Measurements from ENCODE around the gene FNTB. TPM values are rescaled to one million over a fixed set of nuclear protein-coding genes. Genes with fewer than 3 reads are reported as not detected.

FNTB gene
- total RNA-seq, 1 experiment from 2014 or later = 14.2 TPM

DNA sequence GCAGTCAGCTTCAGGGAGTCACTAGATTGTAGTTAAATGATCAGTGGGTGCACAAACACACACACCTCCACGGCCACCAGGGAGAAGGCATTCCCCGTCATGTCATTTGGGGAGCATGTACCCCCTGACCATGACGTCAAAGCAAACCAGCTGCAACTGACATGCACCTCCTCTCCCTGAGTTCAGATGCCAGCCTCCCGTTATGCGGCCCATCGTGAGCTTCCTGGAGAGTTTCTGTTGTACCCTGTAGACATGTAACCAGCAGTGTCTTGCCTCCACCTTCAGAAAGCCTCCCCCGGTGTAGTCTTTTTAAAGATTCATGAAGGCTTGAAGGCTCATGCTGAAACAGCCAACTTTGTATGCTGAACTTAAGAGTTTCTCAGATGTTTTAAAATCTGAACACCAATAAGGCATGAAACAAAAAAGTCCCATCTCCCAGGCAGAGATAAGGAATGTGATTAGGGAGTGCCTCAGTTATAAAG is 54.8 kb downstream of the FNTB start:
- Mint-ChIP-seq H3K27me3 (ENCODE audit: low read depth) (no peaks in the 10 kb centered on the region), H3K4me3 (no peak overlapping the region), H3K36me3 (peaks cover 24% of the 10 kb centered on the region), H3K9me3 (no peaks in the 10 kb centered on the region), H3K27ac (no peak overlapping the region), H3K4me1 (no peaks in the 10 kb centered on the region)
- CTCF ChIA-PET = no interaction called here
- no peak for DNase-seq (ENCODE audit: low spot score)
- TF ChIP-seq ZNF423 (CRISPR knock-in tag; IDR thresholded peaks at IDR 0.05) (no peak), NFE2L1 (CRISPR knock-in tag; IDR thresholded peaks at IDR 0.05) (no peak), ZNF121 (CRISPR knock-in tag; IDR thresholded peaks at IDR 0.05) (no peak), ZNF416 (CRISPR knock-in tag; IDR thresholded peaks at IDR 0.05) (no peak), PREB (CRISPR knock-in tag; IDR thresholded peaks at IDR 0.05; ENCODE audit: borderline replicate concordance) (no peak), E2F1 (CRISPR knock-in tag; IDR thresholded peaks at IDR 0.05) (no peak), ZNF138 (CRISPR knock-in tag; conservative IDR thresholded peaks at IDR 0.05) (no peak), NR1H2 (CRISPR knock-in tag; IDR thresholded peaks at IDR 0.05) (no peak), TEAD1 (CRISPR knock-in tag; IDR thresholded peaks at IDR 0.05) (no peak), FOXP1 (CRISPR knock-in tag; IDR thresholded peaks at IDR 0.05; ENCODE audit: borderline replicate concordance) (no peak), AFF4 (CRISPR knock-in tag; IDR thresholded peaks at IDR 0.05; ENCODE audit: borderline replicate concordance) (no peak), CTCF (IDR thresholded peaks at IDR 0.05) (no peak), ZNF281 (CRISPR knock-in tag; IDR thresholded peaks at IDR 0.05) (no peak), TCF7 (CRISPR knock-in tag; IDR thresholded peaks at IDR 0.05; ENCODE audit: low read depth) (no peak), NR3C1 (CRISPR knock-in tag; conservative IDR thresholded peaks at IDR 0.05; ENCODE audit: low read depth) (no peak)
- TF ChIP-seq, protein P1, sequence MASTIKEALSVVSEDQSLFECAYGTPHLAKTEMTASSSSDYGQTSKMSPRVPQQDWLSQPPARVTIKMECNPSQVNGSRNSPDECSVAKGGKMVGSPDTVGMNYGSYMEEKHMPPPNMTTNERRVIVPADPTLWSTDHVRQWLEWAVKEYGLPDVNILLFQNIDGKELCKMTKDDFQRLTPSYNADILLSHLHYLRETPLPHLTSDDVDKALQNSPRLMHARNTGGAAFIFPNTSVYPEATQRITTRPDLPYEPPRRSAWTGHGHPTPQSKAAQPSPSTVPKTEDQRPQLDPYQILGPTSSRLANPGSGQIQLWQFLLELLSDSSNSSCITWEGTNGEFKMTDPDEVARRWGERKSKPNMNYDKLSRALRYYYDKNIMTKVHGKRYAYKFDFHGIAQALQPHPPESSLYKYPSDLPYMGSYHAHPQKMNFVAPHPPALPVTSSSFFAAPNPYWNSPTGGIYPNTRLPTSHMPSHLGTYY (CRISPR knock-in tag; IDR thresholded peaks at IDR 0.05) = no peak
- TF ChIP-seq, protein P2, sequence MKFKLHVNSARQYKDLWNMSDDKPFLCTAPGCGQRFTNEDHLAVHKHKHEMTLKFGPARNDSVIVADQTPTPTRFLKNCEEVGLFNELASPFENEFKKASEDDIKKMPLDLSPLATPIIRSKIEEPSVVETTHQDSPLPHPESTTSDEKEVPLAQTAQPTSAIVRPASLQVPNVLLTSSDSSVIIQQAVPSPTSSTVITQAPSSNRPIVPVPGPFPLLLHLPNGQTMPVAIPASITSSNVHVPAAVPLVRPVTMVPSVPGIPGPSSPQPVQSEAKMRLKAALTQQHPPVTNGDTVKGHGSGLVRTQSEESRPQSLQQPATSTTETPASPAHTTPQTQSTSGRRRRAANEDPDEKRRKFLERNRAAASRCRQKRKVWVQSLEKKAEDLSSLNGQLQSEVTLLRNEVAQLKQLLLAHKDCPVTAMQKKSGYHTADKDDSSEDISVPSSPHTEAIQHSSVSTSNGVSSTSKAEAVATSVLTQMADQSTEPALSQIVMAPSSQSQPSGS (CRISPR knock-in tag; IDR thresholded peaks at IDR 0.05; ENCODE audit: borderline replicate concordance, low read depth) = no peak
- TF ChIP-seq, protein P3, sequence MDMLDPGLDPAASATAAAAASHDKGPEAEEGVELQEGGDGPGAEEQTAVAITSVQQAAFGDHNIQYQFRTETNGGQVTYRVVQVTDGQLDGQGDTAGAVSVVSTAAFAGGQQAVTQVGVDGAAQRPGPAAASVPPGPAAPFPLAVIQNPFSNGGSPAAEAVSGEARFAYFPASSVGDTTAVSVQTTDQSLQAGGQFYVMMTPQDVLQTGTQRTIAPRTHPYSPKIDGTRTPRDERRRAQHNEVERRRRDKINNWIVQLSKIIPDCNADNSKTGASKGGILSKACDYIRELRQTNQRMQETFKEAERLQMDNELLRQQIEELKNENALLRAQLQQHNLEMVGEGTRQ (CRISPR knock-in tag; IDR thresholded peaks at IDR 0.05) = no peak
- POLR2A ChIA-PET = interaction anchor here (0.6 kb wide), 1 partner anchor 87 kb away, joined by 3 read pairs; no protein-coding TSS in a partner anchor
- ATAC-seq = no peak
